HL-60/S4 treated with retinoic acid at 250 ng/mL for 4 days and 3 days (cell line): Measurements from ENCODE around the gene RPL26.

Experiments
- in situ Hi-C: fragments of 300-500 bp; cut with MboI; formaldehyde crosslinking; loops from 2 replicates; pipeline ENCODE4 v1.7.0; 2022; ENCODE audit warnings: low sequenced_read_pairs

RPL26 gene

DNA sequence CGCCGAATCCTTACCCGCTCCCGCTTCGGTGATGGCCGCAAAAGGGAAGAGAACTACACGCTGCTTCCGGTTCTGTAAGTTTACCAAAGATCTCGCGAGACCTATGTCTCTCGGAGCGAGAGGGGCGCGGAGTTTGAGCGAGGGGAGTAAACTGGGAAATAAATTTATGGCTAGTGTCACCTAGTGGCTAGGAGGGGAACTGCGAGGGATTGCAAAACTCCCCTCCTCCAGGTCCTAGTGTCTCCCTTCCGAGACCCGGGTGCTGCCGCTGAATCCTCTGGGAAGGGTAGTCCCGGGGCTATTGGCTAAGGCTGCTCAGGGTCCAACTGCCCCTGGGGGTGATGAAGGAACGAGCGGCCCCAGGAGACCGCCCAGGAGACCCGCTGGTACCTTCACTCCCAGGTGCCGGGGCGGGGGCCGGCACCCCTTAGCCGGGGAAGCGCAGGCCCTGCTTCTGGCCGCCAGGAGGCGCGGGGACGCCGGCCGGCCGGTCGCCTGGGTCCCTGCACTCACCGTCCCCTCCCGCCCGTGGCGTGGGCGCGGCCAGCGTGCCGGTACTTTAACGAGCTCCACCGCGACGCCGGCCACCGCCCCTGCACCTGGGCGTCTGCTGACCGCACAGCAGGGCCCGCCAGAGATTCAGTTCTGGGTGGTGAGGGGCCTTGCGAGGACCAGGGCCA, at the start of gene RPL26:
Gene RPL26 (minus strand): TSS at position 51 of the 680 bp plus-strand sequence. CDS start 883 bp downstream, outside the sequence.
- in situ Hi-C loops, result no loop called here

DNA sequence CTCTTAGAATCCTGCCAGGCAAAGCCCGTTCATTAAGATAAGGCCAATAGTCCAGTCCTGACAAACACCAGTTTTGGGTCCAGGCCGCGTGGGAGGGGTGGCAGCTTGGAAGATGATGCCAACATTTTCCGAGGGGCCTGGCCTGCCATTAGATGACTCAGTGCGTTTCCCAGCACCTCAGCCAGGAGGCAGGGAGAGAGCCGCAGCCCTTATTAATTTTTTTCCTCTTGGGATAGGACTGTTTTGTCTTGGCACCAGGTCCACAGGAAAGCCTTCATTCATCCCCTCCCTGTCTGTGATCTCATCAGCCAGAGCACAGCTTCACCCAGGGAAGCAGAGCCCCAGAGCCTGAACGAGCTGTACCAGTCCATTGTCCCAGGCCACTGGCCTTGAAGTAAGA, 48.0 kb upstream of the RPL26 start:
- in situ Hi-C loops, result no loop called here

DNA sequence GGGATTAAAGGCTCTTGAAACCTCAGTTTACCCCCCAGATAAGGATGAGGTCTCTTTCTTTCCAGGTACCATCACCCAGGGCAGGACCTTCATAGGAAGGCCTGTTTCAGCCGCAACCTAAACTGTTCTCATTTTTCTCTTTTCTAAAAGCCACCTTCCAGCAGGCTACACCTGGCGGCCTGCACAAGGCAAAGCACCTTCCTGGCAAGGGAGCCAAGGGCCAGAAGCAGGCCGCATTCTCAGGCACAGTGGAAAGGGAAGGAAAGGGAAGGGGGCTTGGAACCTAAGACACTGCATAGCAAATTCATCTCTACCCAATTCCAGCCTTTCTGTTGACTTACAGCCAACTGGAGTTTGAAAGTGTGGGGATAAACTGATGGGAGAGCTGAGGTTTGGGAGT, 43.8 kb upstream of the RPL26 start:
- in situ Hi-C loops, result no loop called here

DNA sequence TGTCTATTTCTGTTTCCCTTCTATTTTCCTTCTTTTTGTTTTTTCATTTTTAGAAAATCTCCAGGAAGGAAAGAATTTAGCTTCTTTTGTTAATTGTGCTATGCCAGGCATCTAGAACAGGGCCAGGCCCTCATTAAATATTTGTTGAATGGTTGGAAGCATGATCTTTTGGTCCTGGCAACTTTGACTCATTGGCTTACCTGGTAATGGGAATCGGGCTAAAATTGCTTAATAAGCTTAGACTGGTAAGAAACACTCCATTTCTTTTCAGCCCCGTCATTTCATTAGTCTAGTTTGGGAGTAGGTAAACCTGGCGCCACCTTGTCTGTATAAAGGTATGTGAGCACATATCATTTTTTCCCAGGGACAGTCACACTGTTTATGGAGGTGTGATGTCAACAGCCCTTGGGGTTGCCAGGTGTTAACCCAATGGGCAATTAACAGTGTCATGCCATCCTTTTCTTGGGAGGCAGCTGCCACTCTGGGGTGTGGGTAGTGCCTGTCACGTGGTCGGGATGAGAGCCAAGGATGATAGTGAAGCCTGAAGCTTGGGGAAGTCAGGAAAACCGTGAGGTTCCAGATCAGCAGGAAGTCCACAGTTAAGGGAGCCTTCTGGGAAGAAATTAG, 43.2 kb upstream of the RPL26 start:
- in situ Hi-C loops, result no loop called here

DNA sequence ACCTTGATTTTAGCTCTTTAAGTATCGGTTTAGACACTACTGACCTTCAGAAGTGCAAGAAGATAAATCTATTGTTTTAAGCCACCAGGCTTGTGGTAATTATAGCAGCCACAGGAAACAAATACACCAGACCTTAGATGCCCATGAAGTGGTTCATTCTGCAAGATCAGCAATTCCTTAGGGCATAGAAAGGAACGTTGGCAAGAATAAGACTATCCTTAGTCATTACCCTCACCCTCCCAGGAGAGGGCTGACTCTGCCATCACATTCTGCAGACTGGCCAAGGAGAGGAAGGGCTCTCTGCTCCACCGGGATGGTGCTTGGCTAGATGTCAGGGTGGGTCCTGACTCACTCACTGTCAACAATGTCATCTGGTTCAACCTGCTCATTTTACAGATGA, 38.6 kb upstream of the RPL26 start:
- in situ Hi-C loops, result loop anchor here (25.0 kb wide), 1 partner anchor 316 kb away; the partner anchor contains the start of gene CCDC42

DNA sequence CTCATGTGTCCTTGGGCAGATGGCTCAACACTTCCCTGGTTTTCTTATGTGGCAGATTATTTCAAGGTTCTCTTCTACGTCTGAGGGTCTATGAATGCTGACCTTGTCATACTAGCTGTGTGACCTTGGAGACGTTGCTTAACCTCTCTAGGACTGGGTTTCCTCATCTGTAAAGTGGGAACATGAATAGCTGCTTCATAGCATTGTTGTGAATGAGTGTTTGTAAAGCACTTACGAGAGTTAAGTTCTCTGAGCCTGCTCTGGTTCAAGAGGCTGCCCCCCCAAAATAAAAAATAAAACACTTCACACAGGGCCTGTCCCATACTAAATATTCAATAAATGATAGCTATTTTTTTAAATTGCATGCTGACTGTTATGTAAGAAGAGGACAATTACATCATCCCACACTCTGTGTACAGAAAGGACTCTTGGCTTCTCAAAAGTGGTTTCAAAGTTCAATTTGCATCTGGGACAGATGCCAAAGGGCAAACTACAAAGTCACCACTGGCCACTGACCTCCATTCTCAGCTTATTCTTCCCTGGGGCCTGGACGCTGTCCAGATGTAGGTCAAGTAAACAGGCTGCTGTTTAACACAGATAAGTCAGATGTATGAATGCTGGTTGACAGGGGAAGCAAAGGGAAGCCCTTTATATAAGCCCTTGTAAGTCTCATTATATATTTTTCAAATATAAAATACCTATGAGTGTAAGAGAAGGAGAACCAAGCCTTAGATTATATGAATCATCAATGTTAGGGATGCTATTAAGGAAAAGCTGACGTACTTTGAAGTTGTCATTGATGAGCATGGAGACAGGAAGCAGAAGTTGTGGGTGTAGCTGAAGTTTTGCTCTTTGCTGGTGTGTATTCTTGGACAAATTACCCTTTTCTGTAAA, 37.3 kb upstream of the RPL26 start:
- in situ Hi-C loops, result loop anchor here (25.0 kb wide), 1 partner anchor 317 kb away; the partner anchor contains the start of gene CCDC42

DNA sequence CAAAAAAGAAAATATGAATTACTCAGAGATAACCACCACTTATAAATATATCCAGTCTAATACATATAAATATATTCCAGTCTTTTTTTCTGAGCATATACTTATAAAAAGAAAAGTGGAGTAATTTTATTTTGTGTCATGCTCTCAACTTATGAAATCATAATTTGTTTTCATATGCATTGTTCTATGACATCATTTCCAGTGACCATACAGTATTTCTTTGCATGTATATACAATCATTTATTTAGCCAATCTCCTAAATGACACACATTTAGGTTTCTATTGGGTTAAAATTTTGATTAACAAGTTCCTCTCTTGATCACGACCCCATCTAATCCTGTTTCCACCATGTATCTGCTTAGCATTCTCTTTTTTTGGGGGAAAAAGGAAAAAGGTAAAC, 36.3 kb upstream of the RPL26 start:
- in situ Hi-C loops, result loop anchor here (25.0 kb wide), 1 partner anchor 318 kb away; the partner anchor contains the start of gene CCDC42

DNA sequence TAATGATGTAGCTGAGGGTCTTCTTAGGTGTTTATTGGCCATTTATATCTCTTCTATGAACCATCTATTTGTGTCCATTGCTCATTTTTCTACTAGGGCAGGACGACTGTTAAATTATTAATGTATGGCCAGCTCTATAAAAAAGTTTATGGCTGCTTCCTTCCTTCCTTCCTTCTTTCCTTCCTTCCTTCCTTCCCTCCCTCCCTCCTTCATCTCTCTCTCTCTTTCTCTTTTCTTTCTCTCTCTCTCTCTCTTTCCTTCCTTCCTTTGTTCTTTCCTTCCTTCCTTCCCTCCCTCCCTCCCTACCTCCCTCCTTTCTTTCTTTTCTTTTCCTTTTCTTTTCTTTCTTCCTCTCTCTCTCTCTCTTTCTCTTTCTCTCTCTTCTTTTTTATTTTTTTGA, 35.5 kb upstream of the RPL26 start:
- in situ Hi-C loops, result loop anchor here (25.0 kb wide), 1 partner anchor 319 kb away; the partner anchor contains the start of gene CCDC42

DNA sequence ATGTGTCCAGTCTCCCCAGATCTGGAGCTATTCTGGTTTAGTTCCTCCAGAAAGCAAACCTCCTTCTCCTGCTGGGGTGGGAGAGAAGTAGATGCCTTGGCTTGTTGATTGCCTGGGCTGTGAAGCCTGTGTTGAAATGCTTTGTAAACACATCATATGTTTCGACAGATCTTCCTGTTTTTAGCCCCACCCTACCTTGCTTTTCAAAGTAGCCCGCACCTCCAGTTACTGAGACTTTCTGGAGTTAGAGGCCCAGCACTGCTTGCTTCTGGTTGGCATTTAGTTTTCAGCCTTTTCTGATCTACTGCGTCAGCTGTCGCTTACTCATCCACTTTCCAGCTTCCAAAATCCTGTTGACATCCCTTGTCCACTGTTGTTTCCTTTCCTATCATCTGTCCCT, 34.8 kb upstream of the RPL26 start:
- in situ Hi-C loops, result loop anchor here (25.0 kb wide), 1 partner anchor 319 kb away; the partner anchor contains the start of gene CCDC42

DNA sequence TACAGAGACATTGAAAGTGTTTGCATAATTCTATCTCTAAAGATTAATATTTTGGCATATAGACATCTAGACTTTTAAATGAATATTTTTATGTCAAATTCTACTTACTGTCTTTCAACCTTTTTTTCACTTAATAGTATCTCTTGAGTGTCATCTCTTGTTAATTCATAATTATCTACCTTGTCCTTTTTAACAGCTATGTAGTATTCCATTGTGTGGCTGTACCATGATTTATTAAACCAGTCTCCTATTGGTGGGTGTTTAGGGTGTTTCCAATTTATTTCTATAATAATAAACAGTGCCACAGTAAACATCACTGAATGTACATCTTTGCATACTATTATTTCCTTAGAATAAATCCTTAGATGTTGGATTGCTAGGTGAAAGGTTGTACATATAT, 30.9 kb upstream of the RPL26 start:
- in situ Hi-C loops, result loop anchor here (25.0 kb wide), 1 partner anchor 323 kb away; the partner anchor contains the start of gene CCDC42

DNA sequence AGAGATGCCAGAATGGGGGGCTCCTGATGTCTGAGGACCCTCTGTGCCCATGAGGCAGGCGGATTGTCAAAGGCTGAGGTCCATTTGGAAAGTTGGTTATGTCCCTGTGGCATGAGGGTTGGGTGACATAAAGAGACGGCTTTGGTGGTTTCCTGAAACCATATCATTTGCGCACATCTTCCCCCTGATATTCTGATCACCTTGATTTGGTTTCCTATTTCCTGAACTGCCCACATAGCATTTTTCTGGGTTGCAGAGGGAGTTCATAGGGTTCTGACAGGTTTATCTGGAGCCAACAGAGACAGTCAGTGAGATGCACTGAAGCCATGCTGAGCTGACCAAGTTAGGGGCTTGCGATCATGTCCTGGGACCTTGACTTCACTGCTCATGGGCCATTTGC, 30.3 kb upstream of the RPL26 start:
- in situ Hi-C loops, result loop anchor here (25.0 kb wide), 1 partner anchor 324 kb away; the partner anchor contains the start of gene CCDC42

DNA sequence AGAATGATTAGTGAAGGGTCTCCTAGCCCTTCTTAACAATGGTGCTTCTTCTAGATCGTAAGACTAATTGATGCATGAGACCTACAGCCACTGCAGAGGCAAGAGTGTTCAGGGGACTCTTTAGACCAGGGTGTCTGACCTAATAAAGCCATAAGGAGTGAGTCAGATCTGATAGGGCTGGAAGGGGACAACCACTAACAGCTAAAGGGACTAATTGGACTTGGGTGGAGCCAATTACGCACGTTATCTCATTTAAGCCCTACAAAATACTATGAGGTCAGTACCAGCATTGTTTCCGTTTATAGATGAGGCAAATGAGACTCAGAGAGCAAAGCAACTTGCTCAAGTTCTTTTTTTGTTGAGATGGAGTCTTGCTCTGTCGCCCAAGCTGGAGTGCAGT, 29.1 kb upstream of the RPL26 start:
- in situ Hi-C loops, result loop anchor here (25.0 kb wide), 1 partner anchor 325 kb away; the partner anchor contains the start of gene CCDC42

DNA sequence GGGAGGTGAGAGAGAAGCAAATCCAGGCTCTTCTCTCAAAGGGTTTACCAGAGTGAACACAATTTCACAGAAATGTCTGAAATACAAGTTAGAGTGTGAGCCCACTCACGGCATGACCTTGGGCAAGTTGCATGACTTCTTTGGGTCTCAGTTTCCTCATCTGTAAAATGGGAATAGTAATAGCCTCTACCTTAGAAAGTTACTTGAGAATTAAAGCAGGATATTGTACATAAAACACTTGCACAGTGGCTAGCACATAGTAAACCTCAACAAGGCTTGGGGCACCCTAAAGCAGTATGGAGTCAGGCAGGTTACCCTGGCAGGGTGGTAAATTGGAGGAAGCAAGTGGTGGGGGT, 27.9 kb upstream of the RPL26 start:
- in situ Hi-C loops, result loop anchor here (25.0 kb wide), 1 partner anchor 326 kb away; the partner anchor contains the start of gene CCDC42

DNA sequence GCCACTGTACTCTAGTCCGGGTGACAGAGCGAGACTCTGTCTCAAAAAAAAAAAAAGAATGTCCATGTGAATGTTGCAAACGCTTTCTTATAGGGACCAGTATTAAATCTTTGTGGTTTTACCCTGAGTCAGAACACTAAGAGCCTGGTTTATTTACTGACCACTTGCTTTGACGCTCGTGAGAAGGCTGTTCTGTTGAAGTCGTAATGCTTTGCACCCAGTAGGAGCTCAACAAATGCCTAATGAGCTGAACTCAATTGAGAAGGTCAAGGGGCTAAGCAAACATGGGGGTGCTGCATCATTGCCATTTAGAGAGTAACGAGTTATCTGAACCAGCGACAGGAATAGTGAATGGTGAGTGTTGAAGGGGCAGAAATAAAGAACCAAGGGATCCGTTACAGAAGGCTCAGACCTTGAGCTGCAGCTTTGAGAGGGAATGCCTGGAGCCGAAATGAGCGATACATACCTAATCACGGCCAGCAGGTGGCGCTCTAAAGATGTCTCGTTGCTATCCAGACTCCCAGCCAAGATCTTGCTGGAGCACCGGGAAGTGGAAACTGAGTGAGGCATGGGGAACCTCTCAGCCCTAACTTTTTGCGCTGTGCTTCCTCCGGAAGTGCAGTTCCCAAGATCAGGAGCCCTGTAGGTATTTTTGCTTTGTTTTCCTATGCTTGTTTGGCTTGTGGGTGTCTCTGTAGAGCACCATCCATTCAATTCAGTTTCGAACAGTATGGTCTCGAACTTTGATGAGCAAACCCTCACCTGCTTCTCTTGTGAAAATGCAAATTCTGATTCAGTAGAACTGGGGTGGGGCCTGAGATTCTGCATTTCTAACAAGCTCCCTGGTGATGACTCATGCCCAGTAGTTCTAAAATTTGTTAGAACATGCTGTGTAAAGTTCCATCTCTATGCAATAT, 27.2 kb upstream of the RPL26 start:
- in situ Hi-C loops, result loop anchor here (25.0 kb wide), 1 partner anchor 327 kb away; the partner anchor contains the start of gene CCDC42

DNA sequence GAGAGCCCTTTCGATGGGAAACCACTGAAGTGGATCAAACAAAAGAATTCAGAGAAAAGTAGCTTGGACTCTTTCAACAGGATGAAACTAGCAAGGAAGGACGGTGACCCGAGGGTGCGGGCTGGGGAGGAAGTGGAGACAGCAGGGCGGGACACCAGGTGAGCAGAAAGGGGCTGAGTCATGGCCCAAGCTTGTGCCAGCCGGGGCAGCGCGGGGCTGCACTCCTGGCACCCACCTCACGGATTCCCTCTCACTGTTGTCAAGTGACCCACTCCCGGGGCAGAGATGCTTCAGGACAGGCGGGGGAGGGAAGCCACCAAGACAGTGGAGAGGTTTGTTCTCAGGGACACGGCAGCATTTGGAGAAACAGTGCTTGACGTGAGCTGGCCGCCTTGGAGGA, 25.4 kb upstream of the RPL26 start:
- in situ Hi-C loops, result loop anchor here (25.0 kb wide), 1 partner anchor 329 kb away; the partner anchor contains the start of gene CCDC42

DNA sequence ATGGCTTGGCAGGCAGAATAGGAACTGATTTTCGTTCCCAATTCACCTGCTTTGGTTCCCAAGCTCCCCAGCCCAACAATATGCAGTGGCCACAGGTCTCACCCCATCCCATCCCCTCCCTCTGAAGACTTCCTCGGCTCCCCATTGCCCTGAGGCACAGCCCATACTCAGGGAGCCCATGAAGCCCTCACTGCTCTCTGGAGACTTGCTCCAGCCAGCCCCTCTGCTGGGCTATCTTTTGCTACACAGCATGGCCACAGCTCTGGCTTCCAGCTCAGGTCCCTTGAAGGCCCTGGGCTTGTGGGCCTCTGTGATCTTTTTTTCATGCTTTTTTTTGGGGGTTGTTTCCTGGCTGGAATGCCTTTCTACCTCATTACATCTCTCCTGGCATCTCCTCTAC, 23.2 kb upstream of the RPL26 start:
- in situ Hi-C loops, result loop anchor here (25.0 kb wide), 1 partner anchor 331 kb away; the partner anchor contains the start of gene CCDC42

DNA sequence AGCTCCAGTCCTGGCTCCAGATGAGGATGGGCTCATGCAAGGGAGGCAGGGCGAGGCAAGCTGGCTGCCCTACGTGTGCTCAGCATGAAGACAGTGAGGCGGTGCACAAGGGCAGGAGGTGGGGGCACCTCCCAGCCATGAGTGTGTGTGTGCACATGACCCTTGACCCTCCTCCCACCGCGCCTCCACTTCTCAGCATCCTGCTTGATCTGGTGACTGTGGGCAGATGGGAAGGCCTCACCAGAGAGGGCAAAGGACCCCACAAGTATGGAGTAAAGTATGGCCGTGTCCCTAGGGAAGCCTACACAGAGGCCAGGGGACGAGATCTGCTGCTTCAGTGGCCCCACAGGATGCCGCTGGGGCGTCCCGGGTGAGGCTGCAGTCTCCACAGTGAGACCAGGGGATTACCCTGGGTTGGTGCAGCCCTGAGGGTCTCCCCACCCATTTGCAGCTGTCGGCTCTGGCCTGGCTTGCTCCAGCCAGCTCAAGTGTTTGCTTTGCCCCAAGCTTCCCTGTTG, 22.6 kb upstream of the RPL26 start:
- in situ Hi-C loops, result loop anchor here (25.0 kb wide), 1 partner anchor 332 kb away; the partner anchor contains the start of gene CCDC42

DNA sequence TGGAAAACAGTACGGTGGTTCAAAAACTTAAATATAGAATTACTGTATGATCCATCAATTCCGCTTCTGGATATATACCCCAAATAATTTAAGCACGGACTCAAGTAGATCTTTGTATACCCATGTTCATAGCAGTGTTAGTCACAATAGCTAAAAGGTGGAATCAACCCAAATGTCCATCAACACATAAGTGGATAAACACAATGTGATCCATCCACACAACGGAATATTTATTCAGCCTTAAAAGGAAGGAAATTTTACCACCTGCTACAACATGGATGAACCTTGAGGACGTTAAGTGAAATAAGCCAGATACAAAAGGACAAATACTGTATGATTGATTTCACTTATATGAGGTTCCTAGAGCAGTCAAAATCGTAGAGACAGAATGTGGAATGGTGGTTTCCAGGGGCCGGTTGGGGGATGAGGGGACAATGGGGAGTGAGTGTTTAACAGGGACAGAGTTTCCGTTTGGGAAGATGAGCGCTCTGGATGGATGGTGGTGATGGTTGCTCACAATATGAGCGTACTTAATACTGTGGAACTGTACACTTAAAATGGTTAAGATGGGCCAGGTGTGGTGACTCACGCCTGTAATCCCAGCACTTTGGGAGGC, 20.0 kb upstream of the RPL26 start:
- in situ Hi-C loops, result loop anchor here (25.0 kb wide), 1 partner anchor 334 kb away; the partner anchor contains the start of gene CCDC42

DNA sequence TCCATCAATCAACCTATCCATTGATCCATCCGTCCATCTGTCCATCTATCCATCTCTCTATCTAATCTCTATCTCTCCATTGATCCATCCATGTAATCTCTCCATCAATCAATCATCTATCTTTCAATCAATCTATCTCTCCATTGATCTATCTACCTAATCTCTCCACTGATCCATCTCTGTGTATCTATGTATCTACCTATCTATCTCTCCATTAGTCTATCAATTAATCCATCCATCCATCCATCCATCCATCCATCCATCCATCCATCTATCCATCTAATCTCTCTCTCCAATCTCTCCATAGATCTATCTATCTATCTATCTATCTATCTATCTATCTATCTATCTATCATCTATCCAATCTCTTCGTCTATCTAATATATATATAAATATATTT, 18.1 kb upstream of the RPL26 start:
- in situ Hi-C loops, result loop anchor here (25.0 kb wide), 1 partner anchor 336 kb away; the partner anchor contains the start of gene CCDC42
